Subcutaneous adipose tissue (tissue), 4 donors: ENCODE results near the gene TBC1D13. TPM values are rescaled to one million over a fixed set of nuclear protein-coding genes. Genes with fewer than 3 reads are reported as not detected.

ENCODE experiments used
- CTCF ChIP-seq: fragments of 450-650 bp; IDR thresholded peaks from one replicate; pipeline ENCODE4 v1.5.1; 2016; ENCODE audit warnings: low read depth, mild to moderate bottlenecking, control low read depth, antibody characterized with exemption, moderate library complexity
- total RNA-seq, 4 donors: library from RNA; depleted of rRNA; stranded (reverse); fragments of >200 nt; gene quantifications; one replicate each; pipeline ENCODE4 v1.1.0, GENCODE V29; 2016

Gene TBC1D13
- total RNA-seq, 4 donors from 2014 or later, result 9.0 to 27.9 (median 12.4) TPM

- TF ChIP-seq CTCF, result no peak
These were observed 1.4 kb downstream of the TBC1D13 start for GRCh38 chr9:128788445-128788844.

GRCh38 chr9:128790536-128790935 is 3.5 kb downstream of the TBC1D13 start:
- TF ChIP-seq CTCF, result no peak

- no peak for TF ChIP-seq CTCF
These were observed 5.1 kb downstream of the TBC1D13 start for GRCh38 chr9:128792134-128792533.

GRCh38 chr9:128792978-128793686 is 6.1 kb downstream of the TBC1D13 start:
- TF ChIP-seq CTCF, result no peak

- no peak for TF ChIP-seq CTCF
These were observed 11.8 kb downstream of the TBC1D13 start for GRCh38 chr9:128798896-128799295.

- no peak for TF ChIP-seq CTCF
These were observed 13.0 kb downstream of the TBC1D13 start for GRCh38 chr9:128800061-128800460.

- TF ChIP-seq CTCF, result no peak
These were observed 15.4 kb downstream of the TBC1D13 start for GRCh38 chr9:128802482-128802881.
